GM20431 (cell line): ENCODE results near the gene SCLY.
"Not testable (repeated sequence)": the region's sequence is repeated elsewhere in the genome, so short reads cannot be mapped to it uniquely, and the experiment has no call there.

Experiments used
- in situ Hi-C: fragments of 300-500 bp; cut with MseI, MboI; formaldehyde crosslinking; loops from one replicate; pipeline ENCODE4 v1.15.0; 2020; ENCODE audit warnings: low sequenced_read_pairs; ENCODE audit not compliant: unreplicated experiment

SCLY gene

DNA sequence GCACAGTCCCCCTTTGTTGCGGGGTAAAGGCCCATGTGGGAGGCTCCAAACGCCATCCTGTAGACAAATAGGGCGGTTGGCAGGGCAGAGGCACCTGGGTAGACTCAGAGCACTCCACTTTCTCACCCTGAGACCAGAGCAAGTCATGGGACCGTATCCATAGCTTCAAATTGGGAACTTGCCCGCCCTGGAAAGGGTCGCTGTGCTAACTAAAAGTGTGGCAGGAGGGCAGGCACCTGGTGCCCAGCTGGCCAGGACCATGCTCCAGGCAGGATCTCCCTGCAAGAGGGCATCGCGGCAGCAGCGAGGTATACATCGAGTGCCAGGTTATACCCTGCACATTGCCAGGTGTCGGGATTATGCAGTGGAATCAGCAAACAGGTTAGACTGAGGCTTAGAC, 20.8 kb upstream of the SCLY start:
- in situ Hi-C loops: no loop called here

- in situ Hi-C loops: no loop called here
Measured at GRCh38 chr2:238040918-238041317, 19.9 kb upstream of the SCLY start.

DNA sequence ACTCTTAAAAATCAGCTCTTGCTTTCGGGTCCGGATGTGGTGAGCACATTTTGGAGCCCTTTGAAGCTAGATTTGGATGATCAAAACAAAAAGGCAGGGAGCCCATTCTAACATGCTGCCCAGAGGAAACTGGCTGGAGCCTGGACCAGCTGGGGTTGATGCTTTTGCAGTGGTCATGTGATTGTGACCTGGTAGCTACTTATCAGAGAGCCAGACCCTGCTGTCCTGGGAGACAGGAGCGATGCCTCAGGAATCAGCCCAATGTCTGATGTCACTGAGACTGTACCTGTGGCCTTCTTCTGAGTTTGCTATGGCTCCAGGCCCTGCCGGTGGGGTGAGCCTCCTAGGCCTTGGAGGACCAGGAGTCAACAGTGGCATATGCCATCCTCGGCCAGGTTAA, 18.7 kb upstream of the SCLY start:
- in situ Hi-C loops: no loop called here

GRCh38 chr2:238042849-238043584, 17.8 kb upstream of the SCLY start:
- in situ Hi-C loops: no loop called here

DNA sequence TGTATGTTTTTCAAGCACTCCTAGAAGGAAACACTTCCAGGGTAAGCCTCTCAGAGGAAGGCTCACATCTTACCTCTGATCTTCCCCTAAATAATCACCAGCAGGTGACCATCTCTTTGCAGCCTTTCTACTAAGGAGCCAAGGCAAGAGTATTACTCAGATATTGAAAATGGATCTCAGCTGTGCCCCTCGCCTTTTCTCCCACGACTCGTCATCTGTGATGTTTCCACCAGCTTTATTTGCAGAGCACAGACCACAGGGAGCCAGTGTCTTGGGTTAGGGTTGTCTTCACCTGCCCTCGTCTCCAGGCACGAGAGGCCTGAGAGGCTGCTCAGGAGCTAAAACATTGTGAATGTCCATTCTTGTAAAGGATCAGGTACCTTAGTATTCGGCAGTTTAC, 16.9 kb upstream of the SCLY start:
- in situ Hi-C loops: no loop called here

DNA sequence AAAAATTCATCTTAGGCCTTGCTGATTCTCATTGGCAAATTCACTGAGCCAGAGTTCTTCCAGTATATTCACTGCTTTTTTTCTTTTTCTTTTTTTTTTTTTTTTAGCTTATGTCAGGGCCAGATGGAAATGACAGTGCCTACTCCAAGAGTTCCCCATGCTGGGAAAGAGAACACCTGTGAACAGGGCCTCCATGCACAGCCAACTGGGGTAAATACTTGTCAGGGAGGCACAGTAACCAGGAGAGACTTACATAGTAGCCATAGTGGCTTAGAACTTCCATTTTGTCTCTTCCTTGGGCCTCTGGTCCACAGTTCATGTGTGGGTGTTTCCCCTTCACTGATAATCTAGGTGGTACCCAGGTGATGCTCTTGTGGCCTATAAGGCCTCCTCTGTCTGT, 15.2 kb upstream of the SCLY start:
- in situ Hi-C loops: no loop called here

DNA sequence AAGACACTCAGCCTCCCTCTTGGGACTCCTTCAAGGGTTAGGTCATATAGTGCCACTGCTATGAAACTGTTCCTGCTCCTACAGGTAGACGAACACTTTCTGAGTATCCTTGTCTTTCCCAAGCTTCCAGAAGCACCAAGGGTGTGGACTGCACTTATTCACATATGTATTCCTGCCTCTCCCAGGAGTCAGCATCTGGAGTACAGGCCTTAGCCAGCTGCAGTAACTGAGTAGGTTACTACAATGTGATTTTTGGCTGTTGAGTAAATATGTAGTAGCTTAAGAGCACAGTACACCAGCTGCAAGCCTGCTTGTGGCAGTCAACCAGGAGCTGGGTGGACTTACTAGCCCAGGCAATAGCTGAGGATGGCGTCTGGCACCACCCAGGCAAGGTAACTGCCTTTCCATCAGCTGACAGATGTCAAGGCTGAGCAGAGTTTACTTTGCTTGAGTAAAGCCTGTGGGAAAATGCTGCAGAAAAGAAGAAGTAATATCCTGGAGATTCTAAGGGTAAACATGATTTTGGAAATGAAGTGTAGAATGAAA, 14.0 kb upstream of the SCLY start:
- in situ Hi-C loops: no loop called here

- in situ Hi-C loops: no loop called here
Measured at GRCh38 chr2:238053191-238053776, 7.5 kb upstream of the SCLY start.

DNA sequence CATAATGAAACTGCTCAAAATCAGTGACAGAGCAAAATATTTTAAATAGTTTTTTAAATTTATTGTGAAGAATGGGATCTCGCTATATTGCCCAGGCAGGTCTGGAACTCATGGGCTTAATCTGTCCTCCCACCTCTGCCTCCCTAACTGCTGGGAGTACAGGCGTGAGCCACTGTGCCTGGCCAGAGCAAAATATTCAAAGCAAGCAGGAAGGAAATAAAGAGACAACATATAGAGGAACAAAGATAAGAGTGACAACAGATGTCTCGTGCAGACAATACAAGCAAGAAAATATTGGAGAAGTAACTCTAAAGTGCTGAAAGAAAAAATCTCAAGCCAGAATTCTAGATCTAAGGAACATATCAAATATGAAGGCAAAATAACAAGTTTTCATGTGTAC, 5.0 kb upstream of the SCLY start:
- in situ Hi-C loops: no loop called here

GRCh38 chr2:238057696-238058575, 2.9 kb upstream of the SCLY start:
- in situ Hi-C loops: not testable (repeated sequence)

- in situ Hi-C loops: no loop called here
Measured at GRCh38 chr2:238059505-238059904, 1.3 kb upstream of the SCLY start.

- in situ Hi-C loops: no loop called here
Measured at GRCh38 chr2:238060096-238060541, 682 bp upstream of the SCLY start.

- in situ Hi-C loops: no loop called here
Measured at GRCh38 chr2:238061315-238062202, 758 bp downstream of the SCLY start.

DNA sequence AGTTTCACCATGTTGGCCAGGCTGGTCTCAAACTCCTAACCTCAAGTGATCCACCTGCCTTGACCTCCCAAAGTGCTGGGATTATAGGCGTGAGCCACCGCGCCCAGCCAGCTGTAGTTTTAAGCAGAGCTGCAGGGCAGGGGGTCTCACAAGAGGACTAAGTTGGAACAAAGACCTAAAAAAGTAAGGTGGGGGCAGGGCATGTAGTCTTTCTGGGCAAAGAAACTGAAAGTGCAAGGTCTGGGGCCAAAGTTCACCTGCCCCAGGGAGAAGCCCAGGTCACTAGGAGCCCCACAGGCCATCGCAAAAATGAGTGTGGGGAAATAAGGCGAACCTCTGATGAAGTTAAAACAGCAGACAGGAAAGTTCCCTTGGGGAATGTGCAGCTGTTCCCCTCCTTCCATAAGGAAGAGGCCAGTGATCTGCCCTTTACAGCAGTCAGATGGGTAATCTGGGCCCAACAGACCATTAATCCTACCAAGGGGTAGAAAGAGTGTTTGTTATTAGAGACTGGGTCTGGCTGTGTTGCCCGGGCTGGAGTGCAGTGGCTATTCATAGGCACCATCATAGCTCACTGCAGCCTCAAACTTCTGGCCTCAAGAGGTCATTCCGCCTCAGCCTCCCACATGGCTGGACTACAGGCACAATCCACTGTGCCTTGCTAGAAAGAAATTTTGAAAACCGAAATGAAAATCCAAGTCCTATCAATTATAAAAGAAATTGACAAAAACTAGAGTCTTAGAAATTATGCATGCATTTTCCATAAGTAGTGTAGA, 2.8 kb downstream of the SCLY start:
- in situ Hi-C loops: no loop called here

GRCh38 chr2:238064376-238064775, 3.6 kb downstream of the SCLY start:
- in situ Hi-C loops: no loop called here

GRCh38 chr2:238065071-238065846, 4.5 kb downstream of the SCLY start:
- in situ Hi-C loops: no loop called here

DNA sequence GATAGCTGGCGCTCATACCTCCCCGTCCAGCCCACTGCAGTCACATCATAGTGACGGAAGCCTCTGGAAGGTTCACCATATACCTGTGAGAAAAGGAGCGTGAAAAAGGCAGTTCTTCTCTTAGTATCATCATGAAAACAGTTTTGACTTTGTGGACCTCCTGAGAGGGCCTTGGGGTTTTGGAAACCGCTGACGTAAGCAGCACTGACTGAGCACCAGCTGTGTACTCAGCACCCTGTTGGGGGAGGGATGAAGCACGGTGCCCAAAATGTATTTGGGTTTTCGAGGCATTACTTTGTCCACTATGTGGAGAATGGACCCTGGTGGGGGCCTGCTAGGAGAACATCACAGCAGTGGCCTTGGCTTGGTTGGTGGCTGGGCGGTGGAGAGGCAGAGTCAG, 5.4 kb downstream of the SCLY start:
- in situ Hi-C loops: no loop called here

DNA sequence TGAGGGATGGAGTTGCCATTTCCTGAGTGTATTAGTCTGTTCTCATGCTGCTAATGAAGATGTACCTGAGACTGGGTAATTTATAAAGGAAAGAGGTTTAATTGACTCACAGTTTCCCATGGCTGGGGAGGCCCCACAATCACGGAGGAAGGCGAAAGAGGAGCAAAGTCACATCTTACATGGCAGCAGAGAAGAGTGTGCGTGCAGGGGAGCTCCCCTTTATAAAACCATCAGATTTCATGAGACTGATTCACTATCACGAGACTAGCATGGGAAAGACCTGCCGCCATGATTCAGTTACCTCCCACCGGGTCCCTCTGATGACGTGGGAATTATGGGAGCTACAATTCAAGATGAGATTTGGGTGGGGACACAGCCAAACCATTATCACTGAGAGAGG, 5.9 kb downstream of the SCLY start:
- in situ Hi-C loops: not testable (repeated sequence)
